GM18520 (cell line): Measurements from ENCODE around the gene ZWINT.

Source experiments
- ATAC-seq: cut with Tn5 transposase; IDR thresholded peaks from one replicate; pipeline ENCODE4 v1.9.1; 2021; ENCODE audit not compliant: unreplicated experiment

Gene ZWINT, protein sequence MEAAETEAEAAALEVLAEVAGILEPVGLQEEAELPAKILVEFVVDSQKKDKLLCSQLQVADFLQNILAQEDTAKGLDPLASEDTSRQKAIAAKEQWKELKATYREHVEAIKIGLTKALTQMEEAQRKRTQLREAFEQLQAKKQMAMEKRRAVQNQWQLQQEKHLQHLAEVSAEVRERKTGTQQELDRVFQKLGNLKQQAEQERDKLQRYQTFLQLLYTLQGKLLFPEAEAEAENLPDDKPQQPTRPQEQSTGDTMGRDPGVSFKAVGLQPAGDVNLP

DNA sequence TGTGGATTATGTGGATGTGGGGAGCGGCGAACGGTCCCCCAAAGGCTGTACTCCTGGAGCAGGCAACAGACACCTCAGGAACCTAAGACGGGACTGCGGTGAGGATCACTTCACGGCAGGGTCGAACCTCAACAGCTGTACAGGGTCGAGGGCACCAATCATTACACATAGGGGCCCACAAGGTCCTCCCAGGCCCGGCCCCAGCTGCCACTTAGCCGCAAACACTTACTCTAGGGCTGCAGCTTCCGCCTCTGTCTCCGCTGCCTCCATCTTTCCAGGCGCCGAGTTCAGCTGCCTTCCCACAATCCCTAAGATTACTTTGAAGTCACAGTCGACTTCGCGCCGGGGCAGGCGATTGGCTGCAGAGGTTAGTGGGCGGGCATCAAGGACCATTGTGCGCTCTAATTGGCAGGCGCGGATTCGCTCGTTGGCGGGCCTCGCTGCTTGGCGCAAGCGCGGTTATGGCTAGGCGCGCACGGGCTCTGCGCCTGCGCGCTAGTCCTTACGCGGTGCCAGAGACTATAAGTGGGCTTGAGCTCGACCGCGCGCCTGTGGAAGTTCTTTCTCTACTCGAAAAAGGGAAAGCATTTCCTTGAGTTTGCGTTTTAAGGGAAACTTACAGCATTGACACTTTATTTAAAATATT is at the start of gene ZWINT:
TSS of gene ZWINT (minus strand) at position 293 of the 646 bp plus-strand sequence. CDS start at position 270, 23 bp downstream.
- ATAC-seq, result peak; percentile 98

DNA sequence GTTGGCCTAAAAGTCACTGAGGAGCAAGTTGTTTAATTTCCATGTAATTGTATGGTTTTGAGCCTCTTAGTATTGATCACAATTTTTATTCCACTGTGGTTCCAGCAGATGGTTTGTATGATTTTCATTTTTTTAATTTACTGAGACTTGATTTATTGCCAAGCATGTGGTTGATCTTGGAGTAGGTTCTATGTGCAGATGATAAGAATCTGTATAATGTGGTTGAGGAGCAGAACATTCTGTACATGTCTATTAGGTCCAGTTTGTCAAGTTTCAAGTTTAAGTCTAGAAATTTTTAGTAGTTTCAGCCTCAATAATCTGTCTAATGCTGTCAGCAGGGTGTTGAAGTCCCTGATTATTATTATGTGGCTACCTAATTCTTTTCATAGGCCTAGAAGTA is 22.7 kb upstream of the ZWINT start:
- ATAC-seq, result no peak

DNA sequence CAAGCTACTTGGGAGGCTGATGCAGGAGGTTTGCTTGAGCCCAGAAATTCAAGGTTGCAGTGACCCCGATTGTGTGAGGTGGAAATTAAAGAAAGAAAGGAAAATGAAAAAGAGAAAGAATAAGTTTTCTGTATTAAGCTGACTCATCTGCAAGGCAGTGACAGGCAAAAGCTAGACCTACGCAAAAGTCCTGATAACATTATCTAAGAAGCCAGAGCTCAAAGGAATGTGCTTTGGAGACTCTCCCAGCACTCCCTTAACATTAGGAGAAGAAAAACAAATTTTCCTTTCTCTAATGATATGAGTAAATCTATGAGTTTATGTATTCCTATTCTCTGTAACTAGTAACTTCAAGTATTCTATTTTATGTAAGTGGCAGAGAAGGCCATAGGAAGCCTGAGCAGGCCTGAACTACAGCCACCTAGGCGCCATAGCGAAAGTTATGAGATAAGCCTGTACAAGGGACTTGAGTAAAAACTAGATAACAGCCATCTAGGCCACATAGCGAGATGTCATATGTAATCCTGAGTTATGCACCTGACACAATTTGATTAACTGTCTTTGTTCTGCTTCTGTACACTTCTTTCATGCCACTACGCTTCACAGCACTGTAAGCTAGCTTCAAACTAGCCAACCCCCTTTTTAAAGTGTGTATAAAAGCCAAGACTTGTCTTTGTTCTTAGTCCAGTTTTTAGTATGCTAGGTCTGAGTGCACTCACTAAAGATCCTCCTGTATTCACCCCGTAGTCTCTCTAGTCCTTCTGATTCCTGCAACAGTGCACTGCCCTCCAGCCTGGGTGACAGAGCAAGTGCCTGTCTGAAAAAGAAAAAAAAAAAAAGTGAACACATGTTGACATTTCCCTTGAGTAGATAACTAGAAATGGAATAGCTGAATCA is 9.4 kb upstream of the ZWINT start:
- no peak for ATAC-seq

DNA sequence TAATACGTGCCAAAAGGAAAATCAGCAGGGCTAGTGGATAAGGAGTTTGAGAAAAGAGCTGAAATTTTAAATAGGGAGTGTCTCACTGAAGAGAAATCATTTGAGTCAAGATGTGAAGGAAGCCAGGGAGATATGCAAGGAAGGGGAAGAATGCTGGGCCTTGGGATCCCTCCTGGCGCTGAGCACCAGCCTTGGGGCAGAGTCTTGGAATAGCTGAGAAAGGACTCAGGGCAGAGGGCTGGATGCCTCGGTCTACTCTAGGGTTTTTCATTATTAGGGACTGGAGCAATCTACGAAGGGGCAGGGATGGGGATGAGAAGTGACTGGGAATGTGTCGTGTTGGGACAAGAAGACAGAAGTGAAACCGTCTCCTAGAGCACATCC is 484 bp downstream of the ZWINT start:
- ATAC-seq, result no peak

DNA sequence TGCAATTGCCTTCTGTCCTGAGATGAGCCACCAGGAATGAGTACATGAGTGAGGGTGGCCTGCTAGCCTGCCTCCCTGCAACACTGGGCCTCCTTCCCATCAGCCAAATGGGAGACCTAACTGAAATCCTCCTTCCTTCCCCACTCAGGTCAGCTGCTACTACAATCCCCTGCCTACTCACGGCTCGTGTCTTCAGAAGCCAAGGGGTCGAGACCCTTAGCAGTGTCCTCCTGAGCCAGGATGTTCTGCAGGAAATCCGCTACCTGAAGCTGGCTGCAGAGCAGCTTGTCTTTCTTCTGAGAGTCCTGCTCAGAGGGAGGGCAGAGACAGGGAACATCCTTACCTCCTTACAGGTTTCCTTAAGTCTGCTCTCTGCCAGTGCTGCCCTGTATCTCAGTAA is 1.2 kb downstream of the ZWINT start:
- no peak for ATAC-seq

DNA sequence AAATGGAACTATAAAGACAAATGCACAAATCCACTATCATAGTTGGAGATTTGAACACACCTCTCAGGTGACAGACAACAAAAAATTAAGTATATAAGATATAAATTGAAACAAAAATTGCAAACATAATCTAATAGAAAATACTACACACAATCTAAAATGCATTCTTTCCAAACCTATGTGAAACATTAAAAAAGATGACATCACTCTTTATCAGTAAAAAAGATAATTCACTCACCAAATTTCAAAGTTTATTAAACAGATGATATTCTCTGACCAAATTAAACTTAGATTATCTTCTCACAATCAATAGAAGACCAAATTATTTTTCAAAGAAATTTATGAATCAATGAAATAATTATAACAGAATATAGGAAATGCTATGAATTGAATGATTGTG is 4.0 kb downstream of the ZWINT start:
- ATAC-seq, result no peak

DNA sequence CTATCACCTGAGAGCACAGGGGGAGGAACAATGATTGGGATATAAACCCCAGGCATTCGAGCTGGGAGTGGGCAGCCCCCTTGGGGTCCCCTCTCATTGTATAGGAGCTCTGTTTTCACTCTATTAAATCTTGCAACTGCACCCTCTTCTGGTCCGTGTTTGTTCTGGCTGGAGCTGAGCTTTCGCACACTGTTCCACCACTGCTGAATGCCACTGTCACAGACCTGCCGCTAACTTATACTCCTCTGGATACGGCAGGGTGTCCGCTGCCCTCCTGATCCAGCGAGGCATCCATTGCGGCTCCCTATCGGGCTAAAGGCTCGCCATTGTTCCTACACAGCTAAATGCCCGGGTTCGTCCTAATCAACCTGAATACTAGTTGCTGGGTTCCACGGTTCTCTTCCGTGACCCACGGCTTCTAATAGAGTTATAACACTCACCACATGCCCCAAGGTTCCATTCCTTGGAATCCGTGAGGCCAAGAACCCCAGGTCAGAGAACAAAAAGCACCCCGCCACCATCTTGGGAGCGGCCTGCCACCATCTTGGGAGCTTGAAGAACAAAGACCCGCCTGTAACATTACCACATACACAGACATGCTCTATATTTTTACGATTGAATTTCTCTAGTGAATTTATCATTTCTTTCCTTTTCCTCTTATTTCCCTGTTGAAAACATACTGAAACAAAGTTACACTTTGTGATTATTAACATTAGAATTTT is 9.0 kb downstream of the ZWINT start:
- ATAC-seq, result no peak

DNA sequence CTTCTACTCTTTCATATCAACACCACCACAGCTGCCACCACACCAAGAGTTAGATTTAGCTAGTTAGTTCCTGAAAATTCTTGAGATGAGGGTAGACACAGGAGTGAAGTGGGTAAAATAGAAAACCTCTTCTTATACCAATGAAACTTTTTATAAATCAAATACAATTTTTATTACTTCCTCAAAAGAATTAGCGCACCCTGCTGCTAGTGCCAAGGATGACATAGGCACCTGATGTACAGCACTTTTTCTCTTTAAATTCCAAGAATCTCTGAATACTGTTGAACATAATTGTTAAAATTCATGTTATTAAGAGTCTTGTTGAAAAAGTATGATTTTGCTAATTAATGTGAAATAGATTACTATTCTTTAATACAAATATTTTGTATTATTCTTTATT is 11.4 kb downstream of the ZWINT start:
- ATAC-seq, result no peak

DNA sequence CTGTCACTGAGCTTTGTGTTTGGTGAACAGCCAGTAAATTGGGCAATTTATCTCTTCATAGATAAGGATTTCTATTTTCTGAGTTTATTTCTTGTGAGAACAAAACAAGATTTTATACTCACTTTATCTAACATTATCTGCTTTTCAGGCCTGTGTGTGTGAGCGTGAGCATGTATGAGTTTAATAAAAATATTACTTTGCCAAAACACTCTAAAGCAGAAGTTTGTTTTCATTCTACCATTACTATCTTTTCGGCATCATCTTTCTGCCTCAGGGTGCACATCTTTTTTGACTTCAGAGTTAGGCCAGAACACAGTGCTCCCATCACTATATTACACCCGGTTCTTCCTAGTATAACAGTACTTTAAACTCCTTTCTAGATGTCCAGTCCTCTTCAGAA is 13.0 kb downstream of the ZWINT start:
- no peak for ATAC-seq

DNA sequence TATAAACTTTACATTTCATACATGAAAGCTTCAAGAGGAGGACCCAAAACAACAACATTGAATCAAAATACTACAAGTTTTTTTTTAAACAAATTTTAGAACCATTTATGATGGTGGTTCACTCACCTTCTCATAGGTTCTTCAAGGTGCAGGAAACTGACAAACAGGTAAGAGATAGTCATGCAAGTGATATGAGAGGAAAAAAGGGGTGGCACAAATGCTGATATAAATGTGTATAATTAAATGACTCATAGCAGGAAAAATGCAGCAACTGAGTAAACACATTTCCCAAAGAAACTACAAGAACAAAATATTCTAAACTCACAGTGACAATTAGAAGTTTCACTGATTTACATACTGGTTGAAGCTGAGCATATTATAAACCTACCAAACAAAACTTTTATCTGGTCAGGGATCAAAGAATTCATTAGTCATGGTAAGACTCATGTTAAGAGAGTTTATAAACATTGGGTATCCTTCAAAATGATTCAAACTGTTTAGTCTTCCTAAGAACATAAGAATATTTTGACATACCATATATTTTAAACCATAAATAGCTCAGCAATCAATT is 14.1 kb downstream of the ZWINT start:
- no peak for ATAC-seq

DNA sequence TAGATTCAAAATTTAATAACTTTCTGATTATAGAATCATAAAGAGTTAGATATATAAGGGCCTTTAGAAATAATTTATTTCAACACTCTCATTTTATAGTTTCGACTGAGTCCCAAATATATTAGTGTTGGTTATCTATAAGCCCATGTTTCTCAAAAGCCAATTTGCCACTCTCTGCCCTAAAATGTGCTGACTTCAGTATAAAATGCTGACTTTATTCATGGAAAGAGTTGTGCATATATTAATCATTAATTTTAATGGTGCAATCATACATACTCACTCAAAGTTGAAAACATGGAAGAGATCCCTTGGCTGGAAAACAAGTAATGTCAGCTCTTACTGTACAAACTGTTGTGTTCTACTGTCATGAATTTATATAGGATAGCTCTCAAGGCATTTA is 19.4 kb downstream of the ZWINT start:
- no peak for ATAC-seq

DNA sequence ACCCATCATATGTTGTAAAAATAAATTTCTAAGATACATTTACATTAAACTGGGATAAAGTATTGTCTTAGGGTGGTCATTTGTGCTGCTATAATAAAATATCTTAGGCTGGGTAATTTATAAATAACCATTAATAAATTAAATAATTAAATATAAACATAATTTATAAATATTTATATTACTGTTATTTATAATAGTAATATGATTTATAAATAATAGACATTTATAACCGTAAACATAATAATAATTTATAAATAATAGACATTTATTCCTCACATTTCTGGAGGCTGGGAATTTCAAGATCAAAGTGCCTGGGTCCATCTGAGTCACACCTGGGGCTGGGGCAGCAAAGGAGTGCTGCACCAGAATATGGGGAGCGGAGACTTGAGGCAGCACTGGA is 31.1 kb downstream of the ZWINT start:
- ATAC-seq, result no peak

DNA sequence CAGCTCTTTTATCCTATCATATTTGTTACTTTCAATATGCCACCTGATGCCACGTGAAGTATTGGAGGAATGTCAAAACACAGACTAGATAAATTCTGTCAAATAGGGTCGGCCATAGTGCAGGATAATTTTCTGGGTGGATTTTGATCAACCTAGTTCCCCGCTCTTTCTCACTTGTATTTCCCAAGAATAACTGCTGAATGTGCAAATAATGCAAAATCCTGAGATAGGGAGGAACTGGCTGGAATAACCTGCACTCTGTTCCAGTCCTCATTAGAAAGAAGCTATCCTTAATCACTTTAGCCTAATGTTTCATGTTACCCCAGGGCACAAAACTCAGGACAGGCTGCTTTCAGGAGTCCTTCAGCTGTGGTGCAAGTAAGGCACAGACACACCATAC is 33.9 kb downstream of the ZWINT start:
- no peak for ATAC-seq

DNA sequence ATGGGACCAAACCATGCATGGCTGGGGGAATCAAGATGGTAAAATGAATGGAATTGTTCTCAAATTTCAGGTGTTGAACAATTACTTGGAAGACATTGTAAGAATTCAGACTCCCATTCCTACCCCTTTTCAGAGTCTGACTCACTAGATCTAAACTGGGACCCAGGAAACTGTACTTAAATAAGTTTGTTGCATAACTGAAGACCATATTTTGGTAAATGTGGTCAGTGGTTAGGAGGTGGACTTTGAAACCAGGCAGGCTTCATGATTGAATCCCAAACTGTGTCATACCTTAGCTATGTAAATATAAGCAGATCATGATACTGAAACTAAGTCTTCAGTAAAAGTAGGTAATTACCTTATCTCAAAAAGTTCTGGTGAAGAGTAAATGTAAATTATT is 41.7 kb downstream of the ZWINT start:
- ATAC-seq, result peak; percentile 98

DNA sequence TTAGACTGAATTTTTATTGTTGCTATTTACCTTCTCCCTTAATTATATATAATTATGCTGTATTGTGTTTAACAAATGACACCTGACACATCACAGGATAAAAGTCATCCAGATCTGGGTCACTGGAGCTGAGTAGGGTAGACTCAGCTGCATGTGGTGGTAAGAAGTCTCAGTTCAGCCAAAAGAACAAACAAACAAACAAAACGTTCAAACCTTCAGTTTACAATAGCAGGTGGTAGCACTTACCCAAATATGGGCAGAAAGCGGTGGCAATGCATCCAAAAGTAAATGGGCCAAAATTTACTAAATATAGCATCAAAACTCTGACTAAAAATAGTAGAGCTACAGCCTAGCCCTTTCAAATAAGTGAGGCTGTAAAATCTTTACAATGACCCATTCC is 42.2 kb downstream of the ZWINT start:
- no peak for ATAC-seq

DNA sequence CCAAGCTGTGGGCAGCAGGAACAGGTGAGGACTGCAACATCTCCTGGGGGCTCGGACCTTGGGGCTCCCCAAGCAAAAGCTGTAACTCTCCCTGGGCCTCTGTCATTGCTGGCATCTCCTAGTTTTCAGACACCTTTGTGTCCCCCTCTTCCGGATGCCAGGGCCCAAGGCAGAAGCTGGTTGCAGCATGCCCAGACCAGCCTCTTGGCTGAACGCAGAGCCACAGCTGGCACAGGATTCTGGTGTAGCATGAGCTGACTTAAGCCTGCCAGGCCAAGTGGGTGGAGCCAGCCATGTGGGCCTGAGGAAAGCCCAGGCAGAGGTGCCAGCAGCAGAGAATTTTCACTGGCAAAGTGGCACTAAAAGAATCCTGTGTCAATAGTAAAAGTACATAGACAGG is 43.5 kb downstream of the ZWINT start:
- ATAC-seq, result no peak

DNA sequence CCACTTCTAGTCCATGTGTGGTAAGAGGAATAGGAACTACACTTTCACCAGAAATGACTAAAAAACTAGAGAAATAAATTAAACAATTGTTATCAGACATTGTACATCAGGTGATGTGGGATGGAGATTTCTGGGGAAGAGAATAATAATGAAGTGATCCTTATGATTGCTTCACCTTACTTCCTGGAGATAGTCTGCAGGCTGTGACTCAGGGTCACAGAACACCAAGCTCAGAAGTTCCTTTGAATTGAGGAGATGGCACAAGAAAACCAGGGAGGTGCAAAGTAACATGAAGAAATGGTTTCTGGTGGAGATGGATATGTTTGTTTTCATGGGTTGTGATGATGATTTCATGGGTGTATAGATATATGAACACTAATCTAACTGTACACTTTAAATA is 44.5 kb downstream of the ZWINT start:
- ATAC-seq, result no peak
